Stimulated activated effector memory CD8-positive, alpha-beta T cell treated with anti-CD3 and anti-CD28 coated beads, Interleukin-12 subunit alpha, Interleukin-12 subunit beta, amount 100 ng/mL, for 72 hours (primary cell): ENCODE data around the gene LARP4B.

Experiments used
- ATAC-seq: fragments of 150-1000 bp; cut with Tn5 transposase; 2 replicates; pipeline ENCODE4 v1.10.0; 2021
- DNase-seq, 2 donors: peaks; one replicate each; pipeline ENCODE4 v3.0.0; 2021 to 2022; ENCODE audit warnings: low spot score in 2 of 2
- H3K27ac Mint-ChIP-seq: one replicate; pipeline ENCODE4 v1.8.0; 2022; ENCODE audit warnings: mild to moderate bottlenecking, mixed read lengths
- H3K36me3 Mint-ChIP-seq: one replicate; pipeline ENCODE4 v1.8.0; 2022; ENCODE audit warnings: mild to moderate bottlenecking, mixed read lengths
- H3K4me1 Mint-ChIP-seq: one replicate; pipeline ENCODE4 v1.8.0; 2022; ENCODE audit warnings: mixed read lengths
- H3K4me3 Mint-ChIP-seq: one replicate; pipeline ENCODE4 v1.8.0; 2022; ENCODE audit warnings: mild to moderate bottlenecking, mixed read lengths
- H3K9me3 Mint-ChIP-seq: one replicate; pipeline ENCODE4 v1.8.0; 2022; ENCODE audit warnings: mixed read lengths

The LARP4B gene

DNA sequence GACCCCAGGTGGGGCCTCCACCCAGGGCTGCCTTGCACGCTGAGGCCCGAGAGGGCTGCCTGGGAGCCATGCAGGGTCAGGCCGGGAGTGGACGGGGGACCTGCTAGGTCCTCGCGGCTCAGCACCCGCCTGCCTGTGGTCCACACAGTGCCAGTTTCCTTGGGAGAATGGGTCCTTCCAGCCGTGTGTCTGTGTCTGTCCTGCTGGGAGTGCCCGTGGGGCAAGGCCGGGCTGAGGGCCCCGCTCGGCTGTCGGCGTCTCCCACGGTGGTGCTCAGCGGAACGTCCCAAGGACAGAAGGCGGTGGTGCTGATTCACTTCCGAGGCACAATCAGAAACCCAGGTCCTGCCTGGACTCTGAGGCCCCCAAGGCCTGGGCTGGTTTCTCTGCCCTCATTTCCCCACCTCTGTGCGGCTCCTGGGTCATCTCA, 33.5 kb upstream of the LARP4B start:
- H3K9me3 Mint-ChIP-seq: no peaks in the 10 kb centered on the region
- H3K27ac Mint-ChIP-seq: no peak overlapping the region
- H3K4me3 Mint-ChIP-seq: no peak overlapping the region
- no peak for DNase-seq
- peak; percentile 21 for ATAC-seq
- H3K36me3 Mint-ChIP-seq: no peaks in the 10 kb centered on the region
- no peaks in the 10 kb centered on the region for H3K4me1 Mint-ChIP-seq

DNA sequence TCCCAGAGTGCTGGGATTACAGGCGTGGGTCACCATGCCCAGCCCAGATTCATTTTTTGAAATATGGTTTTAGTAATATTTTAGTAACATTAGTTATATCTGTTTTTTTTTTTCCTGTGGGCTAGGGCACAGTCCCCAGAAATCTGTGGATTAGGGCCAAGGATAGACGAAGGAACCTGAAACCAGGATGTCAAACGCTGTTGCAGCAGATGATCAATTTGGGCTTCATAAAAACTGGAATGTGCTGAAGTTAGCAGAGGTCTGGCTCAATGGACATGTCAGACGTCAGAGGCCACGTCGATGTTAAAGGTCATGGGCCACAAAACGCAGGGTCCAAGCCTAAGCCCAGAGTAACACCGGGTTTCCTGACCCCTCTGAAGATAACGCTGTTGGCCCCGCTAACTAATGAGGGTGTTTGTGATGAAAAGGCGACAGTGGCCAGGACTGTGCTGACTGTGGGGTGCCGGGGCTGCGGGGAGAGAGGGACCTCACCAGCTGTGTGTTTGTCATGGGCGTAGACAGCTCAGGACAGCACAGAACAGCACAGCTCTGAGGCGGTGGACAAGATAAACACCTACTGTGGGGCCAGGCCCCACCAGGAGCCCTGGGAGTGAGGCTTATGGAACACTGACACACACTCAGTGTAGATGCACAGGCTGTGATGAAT, 32.9 kb upstream of the LARP4B start:
- Mint-ChIP-seq H3K27ac (no peak overlapping the region), H3K4me1 (no peaks in the 10 kb centered on the region), H3K9me3 (no peaks in the 10 kb centered on the region), H3K36me3 (no peaks in the 10 kb centered on the region), H3K4me3 (no peak overlapping the region)
- ATAC-seq (peak; percentile 16), DNase-seq (no peak)

DNA sequence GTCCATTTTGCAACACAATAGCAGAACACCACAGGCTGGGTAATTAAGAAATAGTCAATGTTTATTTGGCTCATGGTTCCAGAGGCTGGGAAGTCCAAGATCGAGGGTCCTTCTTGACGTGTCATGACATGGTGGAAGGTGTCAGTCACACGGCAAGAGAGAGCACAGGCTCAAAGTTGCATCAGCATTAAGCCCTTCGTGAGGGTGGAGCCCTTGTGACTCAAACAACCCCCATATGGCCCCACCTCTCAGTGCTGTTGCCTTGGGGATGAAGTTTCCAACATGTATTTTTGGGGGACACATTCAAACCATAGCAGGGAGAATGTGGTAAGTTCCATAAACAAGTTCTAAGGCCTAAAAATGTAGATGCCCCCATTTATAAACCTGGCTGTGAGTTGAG, 32.1 kb upstream of the LARP4B start:
- no peaks in the 10 kb centered on the region for H3K4me1 Mint-ChIP-seq
- ATAC-seq: no peak
- no peak overlapping the region for H3K4me3 Mint-ChIP-seq
- DNase-seq: no peak
- H3K36me3 Mint-ChIP-seq: no peaks in the 10 kb centered on the region
- no peak overlapping the region for H3K27ac Mint-ChIP-seq
- no peaks in the 10 kb centered on the region for H3K9me3 Mint-ChIP-seq

DNA sequence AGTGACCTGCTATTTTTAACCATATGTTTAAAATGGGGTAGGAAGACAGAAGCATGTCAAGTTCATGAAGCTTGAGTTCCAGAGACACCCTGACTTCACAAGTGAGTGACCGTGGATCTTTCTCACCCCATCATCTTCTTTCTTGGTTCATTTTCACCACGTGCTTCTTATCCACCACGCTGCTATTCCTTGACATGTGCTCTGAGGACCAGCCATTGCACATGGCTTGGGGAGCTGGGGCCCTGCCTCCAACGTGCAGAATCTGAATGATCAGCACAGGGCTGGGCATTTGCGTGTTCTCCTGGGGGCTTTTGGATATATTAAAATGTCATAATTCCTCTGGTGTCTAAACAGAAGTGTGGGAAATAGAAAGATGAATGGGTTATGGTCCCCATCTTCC, 31.7 kb upstream of the LARP4B start:
- no peaks in the 10 kb centered on the region for H3K9me3 Mint-ChIP-seq
- H3K4me3 Mint-ChIP-seq: no peak overlapping the region
- DNase-seq (no peak), ATAC-seq (no peak)
- H3K36me3 Mint-ChIP-seq: no peaks in the 10 kb centered on the region
- H3K27ac Mint-ChIP-seq: no peak overlapping the region
- H3K4me1 Mint-ChIP-seq: no peaks in the 10 kb centered on the region

DNA sequence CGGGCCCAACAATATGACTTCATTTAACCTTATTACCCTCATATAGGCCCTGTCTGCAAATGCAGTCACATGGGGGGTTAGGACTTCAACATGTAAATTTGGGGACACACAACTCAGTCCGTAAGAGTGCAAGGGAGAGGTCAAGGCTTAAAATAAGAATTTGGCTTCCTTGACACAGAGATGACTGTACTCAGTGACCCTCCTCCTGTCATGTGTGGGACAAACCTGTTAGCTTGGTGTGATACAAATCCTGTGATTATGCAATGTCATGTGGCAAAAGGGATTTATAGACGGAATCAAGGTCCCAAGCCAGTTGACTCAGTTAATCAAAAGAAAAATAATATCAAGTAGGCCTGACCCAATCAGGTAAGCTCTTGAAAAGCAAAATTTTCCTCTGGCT, 30.8 kb upstream of the LARP4B start:
- Mint-ChIP-seq H3K36me3 (no peaks in the 10 kb centered on the region), H3K9me3 (no peaks in the 10 kb centered on the region), H3K27ac (no peak overlapping the region), H3K4me3 (no peak overlapping the region), H3K4me1 (no peaks in the 10 kb centered on the region)
- DNase-seq: no peak
- ATAC-seq: no peak

DNA sequence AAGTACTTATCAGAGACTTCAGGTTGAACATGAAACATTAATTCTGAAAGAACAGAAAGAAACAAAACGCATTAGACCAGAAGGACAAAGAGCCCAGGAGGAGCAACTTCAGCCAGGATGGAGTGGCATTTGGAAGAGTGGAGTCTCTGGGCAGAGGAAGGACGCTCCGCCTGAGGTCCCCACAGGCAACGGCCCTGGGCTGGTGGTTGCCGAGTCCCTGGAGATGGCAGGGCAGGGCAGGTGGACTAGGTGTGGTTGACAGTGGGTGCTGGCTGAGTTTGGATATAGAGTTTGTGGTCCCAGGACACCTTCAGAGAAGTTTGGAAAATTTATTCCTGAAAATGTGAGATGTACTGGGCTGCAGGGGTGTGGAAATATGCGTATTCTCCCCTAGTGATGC, 27.4 kb upstream of the LARP4B start:
- Mint-ChIP-seq H3K36me3 (no peaks in the 10 kb centered on the region), H3K9me3 (no peaks in the 10 kb centered on the region), H3K4me1 (no peaks in the 10 kb centered on the region), H3K4me3 (no peak overlapping the region), H3K27ac (no peak overlapping the region)
- no peak for ATAC-seq
- no peak for DNase-seq

DNA sequence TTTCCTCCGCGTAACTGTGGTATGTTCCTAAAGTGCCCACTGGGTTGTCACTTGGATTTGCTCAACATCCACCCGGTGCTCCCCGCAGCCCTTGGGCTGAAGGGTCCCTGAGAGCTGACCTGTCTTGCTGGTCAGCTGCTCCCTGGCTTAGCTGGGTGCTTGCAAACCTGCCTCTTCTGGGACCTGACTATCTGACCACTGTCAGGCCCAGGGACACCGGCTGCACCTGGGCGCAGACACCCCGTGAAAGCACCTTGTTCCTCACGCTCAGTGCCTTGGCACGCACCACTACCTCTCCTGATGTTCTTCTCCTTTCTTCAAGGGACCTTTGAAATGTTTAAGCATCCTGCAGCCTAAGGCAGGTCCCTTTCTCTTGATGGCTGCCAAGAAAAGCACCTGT, 26.6 kb upstream of the LARP4B start:
- Mint-ChIP-seq H3K4me3 (no peak overlapping the region), H3K36me3 (no peaks in the 10 kb centered on the region), H3K4me1 (no peaks in the 10 kb centered on the region), H3K27ac (no peak overlapping the region), H3K9me3 (no peaks in the 10 kb centered on the region)
- peak; percentile 16 for ATAC-seq
- no peak for DNase-seq

DNA sequence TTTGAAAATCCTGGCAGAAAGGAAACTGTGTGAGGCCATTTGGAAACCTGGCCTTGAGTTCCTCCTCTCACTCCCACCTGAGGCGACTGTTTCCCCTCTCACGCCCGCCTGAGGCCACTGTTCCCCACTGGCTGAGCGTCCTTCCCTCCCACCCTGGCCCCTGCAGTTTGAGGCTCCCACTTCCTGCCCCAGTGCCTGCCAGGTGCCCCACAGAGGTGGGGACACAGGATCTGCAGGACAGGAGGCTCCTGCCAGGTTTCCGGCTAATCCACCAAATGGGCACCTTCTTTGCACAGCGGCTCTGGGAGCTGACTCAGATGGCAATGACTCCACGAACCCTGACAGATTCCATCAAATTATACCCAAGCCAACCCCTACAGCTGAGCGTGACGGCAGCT, 24.3 kb upstream of the LARP4B start:
- Mint-ChIP-seq H3K9me3 (no peaks in the 10 kb centered on the region), H3K4me1 (no peaks in the 10 kb centered on the region), H3K36me3 (no peaks in the 10 kb centered on the region), H3K27ac (no peak overlapping the region), H3K4me3 (no peak overlapping the region)
- DNase-seq (no peak), ATAC-seq (no peak)

DNA sequence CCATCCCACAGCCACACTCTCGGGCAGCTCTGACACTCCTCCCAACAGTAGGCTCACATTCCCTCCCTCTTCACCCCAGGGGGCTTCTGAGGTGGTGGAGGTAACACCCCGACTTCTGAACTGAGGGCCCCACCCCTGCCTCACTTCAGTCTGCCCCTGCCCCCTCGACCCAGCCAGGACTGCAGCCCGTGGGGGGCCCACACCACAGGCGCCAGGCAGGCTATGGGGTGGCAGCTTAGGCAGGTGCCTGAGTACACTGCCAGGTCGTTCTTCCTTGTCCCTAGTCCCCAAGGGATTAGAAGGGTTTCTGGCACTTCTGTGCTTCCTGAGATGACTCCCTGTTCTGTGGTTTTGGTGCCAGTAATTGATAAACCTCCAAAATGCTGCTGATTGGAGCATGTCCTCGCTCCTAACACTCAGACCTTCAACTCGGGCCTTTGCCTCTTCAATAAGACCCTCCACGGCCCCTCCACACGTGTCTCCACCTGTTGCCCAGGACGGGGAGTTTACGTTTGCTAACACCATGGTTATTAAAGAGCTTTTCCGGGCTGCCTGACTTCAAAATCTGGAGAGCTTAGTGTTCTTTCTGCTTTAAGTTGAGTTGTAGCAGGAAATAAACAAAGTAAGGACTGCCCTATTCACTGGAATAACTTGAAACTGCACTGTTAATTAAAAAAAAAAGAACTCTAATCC, 23.8 kb upstream of the LARP4B start:
- Mint-ChIP-seq H3K27ac (no peak overlapping the region), H3K4me3 (no peak overlapping the region), H3K4me1 (no peaks in the 10 kb centered on the region), H3K36me3 (no peaks in the 10 kb centered on the region), H3K9me3 (no peaks in the 10 kb centered on the region)
- ATAC-seq: peak; percentile 28
- DNase-seq: no peak

DNA sequence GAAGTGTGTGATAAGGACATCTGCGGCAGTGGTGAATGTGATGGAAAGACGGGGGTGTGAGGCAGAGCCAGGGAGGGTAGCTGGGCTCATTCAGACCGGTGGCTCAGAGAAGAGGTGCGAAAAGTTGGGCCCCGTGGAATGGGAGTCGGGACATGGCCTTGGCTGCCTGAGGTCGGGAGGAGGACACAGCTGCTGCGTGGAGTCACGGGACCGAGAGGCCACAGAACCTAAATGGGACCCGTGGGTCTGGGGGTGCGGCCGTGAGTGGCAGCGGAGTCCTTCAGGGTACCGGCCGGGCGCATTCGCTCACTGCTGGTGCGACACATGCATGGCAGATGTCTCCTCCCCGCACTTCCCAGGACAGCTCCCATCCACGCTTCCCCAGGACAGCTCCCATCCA, 22.9 kb upstream of the LARP4B start:
- no peak for DNase-seq
- Mint-ChIP-seq H3K36me3 (no peaks in the 10 kb centered on the region), H3K4me1 (no peaks in the 10 kb centered on the region), H3K4me3 (no peak overlapping the region), H3K9me3 (no peaks in the 10 kb centered on the region), H3K27ac (no peak overlapping the region)
- no peak for ATAC-seq

DNA sequence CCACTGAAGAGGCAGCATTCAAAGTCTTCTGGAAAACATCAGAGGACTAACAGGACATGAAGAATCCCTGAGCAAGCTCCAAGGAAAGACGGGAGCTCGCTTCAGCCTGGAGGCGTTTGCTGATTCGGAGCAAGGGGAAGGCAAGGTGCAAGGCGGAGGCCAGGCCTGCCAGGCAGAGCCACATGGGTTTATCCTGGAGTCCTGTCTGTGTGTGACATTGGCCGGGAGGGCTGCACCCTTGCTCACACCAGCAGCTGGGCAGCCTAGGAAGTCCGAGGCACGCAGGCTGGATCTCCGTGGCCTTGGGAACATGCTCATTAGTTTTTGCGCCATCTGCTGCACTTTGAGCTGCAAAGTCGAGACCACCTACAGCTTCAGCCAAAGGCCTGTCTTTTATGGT, 22.3 kb upstream of the LARP4B start:
- DNase-seq (no peak), ATAC-seq (peak; percentile 31)
- no peaks in the 10 kb centered on the region for H3K4me1 Mint-ChIP-seq
- H3K36me3 Mint-ChIP-seq: no peaks in the 10 kb centered on the region
- no peaks in the 10 kb centered on the region for H3K9me3 Mint-ChIP-seq
- H3K27ac Mint-ChIP-seq: no peak overlapping the region
- H3K4me3 Mint-ChIP-seq: no peak overlapping the region

DNA sequence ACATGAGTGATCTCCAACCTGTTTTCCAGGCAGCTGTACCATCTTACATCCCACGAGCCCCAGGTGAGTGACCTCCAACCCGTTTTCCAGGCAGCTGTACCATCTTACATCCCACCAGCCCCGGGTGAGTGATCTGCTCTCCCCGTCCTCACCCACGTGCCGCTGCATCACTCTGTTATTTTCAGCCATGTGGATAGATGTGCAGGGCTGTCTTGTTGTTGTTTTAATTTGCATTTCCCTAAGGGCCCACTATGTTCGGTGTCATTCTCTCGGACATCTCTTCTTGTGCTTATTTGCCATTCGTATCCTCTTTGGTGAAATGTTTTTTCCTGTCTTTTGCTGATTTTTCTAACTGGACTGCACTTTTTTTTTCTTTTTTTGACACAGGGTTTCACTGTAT, 17.9 kb upstream of the LARP4B start:
- ATAC-seq (no peak), DNase-seq (no peak)
- no peaks in the 10 kb centered on the region for H3K36me3 Mint-ChIP-seq
- no peaks in the 10 kb centered on the region for H3K4me1 Mint-ChIP-seq
- H3K4me3 Mint-ChIP-seq: no peak overlapping the region
- no peak overlapping the region for H3K27ac Mint-ChIP-seq
- H3K9me3 Mint-ChIP-seq: no peaks in the 10 kb centered on the region

DNA sequence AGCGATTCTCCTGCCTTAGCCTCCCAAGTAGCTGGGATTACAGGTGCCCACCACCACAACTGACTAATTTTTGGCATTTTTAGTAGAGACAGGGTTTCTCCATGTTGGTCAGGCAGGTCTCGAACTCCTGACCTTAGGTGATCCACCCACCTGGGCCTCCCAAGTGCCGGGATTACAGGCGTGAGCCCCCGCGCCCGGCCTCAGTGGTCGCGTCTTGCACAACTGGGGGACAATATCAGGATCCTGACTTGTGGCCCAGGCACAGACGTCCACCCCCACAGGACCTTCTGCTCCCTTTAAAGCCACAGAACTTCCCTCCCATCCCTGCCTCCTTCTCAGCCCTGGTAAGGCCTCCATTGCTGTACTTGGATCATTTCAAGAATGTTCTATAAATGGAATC, 16.8 kb upstream of the LARP4B start:
- ATAC-seq: no peak

DNA sequence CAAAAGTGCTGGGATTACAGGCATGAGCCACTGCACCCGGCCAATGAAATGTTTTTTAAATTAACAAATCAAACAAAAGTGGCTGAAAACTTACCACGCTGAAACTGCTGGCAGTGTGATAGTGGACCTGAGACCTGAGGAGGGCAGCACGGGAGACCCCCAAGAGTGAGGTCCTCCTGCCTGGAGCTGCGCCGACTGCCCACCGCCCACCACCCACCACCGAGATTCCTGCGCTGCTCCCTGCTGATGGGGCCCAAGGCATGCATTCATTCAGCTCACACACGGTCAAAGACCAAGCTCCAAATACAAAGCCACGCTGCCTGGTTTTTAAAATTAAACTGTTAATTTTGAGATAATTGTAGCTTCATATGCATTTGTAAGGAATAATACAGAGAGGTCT, 16.4 kb upstream of the LARP4B start:
- Mint-ChIP-seq H3K36me3 (no peaks in the 10 kb centered on the region), H3K4me3 (no peak overlapping the region), H3K9me3 (no peaks in the 10 kb centered on the region), H3K27ac (no peak overlapping the region), H3K4me1 (no peaks in the 10 kb centered on the region)
- no peak for DNase-seq
- no peak for ATAC-seq

More for the DNA sequence above, 16.8 kb upstream of the LARP4B start:
- no peaks in the 10 kb centered on the region for H3K4me1 Mint-ChIP-seq
- no peak overlapping the region for H3K4me3 Mint-ChIP-seq
- no peak for DNase-seq
- no peaks in the 10 kb centered on the region for H3K9me3 Mint-ChIP-seq
- no peaks in the 10 kb centered on the region for H3K36me3 Mint-ChIP-seq
- H3K27ac Mint-ChIP-seq: no peak overlapping the region

DNA sequence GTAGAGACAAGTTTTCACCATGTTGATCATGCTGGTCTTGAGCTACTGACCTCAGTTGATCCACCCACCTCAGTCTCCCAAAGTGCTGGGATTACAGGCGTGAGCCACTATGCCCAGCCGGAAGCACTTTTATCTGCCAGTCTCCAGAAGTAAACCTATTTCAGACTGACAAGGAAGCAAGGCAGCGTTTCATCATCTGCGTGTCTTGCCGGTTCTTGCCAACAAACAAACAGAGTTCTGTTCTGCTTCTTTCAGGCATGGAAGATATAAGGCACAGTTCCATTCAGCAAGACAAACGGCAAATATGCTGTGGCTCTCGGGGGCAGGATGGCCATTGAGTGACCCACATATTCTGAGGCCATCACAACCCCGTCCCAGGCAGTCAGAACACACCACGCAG, 15.5 kb upstream of the LARP4B start:
- no peak for DNase-seq
- H3K4me1 Mint-ChIP-seq: no peaks in the 10 kb centered on the region
- H3K4me3 Mint-ChIP-seq: no peak overlapping the region
- H3K27ac Mint-ChIP-seq: no peak overlapping the region
- H3K36me3 Mint-ChIP-seq: no peaks in the 10 kb centered on the region
- H3K9me3 Mint-ChIP-seq: no peaks in the 10 kb centered on the region
- ATAC-seq: no peak

DNA sequence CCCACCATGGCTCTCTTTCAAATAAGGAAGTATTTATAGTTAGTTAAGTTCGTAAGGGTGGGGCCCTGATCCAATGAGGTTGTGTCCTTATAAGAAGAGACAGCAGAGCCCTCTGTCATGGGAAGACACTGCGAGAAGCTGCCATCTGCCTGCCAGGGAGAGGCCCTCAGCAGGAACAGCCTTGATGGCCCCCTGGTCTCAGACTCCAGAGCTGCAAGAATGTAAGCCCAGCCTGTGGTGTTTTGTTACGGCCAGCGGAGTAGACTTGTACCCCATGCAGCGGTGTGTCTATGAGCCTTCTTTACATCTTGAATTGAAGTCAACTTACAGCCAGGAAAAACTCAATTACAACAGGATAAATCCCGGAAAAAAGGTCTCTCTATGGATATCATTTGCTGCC, 14.3 kb upstream of the LARP4B start:
- ATAC-seq (no peak), DNase-seq (no peak)
- H3K4me3 Mint-ChIP-seq: no peak overlapping the region
- no peaks in the 10 kb centered on the region for H3K9me3 Mint-ChIP-seq
- no peaks in the 10 kb centered on the region for H3K4me1 Mint-ChIP-seq
- no peak overlapping the region for H3K27ac Mint-ChIP-seq
- H3K36me3 Mint-ChIP-seq: no peaks in the 10 kb centered on the region
